ENCODE data around the gene AUTS2.

Gene AUTS2

GRCh38 chr7:70406186-70406949, 808.1 kb downstream of the AUTS2 start:
- TF ChIP-seq TAF1 (IDR thresholded peaks at IDR 0.05; ENCODE audit: low read depth, low read length), result no peak
- no peak for TF ChIP-seq POLR2A (IDR thresholded peaks at IDR 0.05; ENCODE audit: low read depth, low read length)
- TF ChIP-seq SPI1 (IDR thresholded peaks at IDR 0.05; ENCODE audit: low read depth, low read length), result no peak
- TF ChIP-seq POU2F2 (IDR thresholded peaks at IDR 0.05; ENCODE audit: low read depth, low read length), result no peak
- TF ChIP-seq POLR2AphosphoS5 (IDR thresholded peaks at IDR 0.05; ENCODE audit: low read depth, low read length), result no peak
- TF ChIP-seq PAX5 (IDR thresholded peaks at IDR 0.05; ENCODE audit: insufficient read depth, low read length, severe bottlenecking), result no peak
- DNase-seq (ENCODE audit: insufficient read length, low spot score) (no peak), FAIRE-seq (no peak)

- no peak for DNase-seq (ENCODE audit: insufficient read length, low spot score)
- peak; percentile 16 for FAIRE-seq
- TF ChIP-seq SPI1 (IDR thresholded peaks at IDR 0.05; ENCODE audit: low read depth, low read length), result no peak
- TF ChIP-seq POLR2AphosphoS5 (IDR thresholded peaks at IDR 0.05; ENCODE audit: low read depth, low read length), result no peak
- TF ChIP-seq TAF1 (IDR thresholded peaks at IDR 0.05; ENCODE audit: low read depth, low read length), result no peak
- no peak for TF ChIP-seq POLR2A (IDR thresholded peaks at IDR 0.05; ENCODE audit: low read depth, low read length)
- TF ChIP-seq POU2F2 (IDR thresholded peaks at IDR 0.05; ENCODE audit: low read depth, low read length), result no peak
- no peak for TF ChIP-seq PAX5 (IDR thresholded peaks at IDR 0.05; ENCODE audit: insufficient read depth, low read length, severe bottlenecking)
Observed at GRCh38 chr7:70406950-70407209, 808.6 kb downstream of the AUTS2 start.

- no peak for DNase-seq (ENCODE audit: insufficient read length, low spot score)
- peak; percentile 84 for FAIRE-seq
- TF ChIP-seq POLR2AphosphoS5 (IDR thresholded peaks at IDR 0.05; ENCODE audit: low read depth, low read length) (no peak), PAX5 (IDR thresholded peaks at IDR 0.05; ENCODE audit: insufficient read depth, low read length, severe bottlenecking) (no peak), SPI1 (IDR thresholded peaks at IDR 0.05; ENCODE audit: low read depth, low read length) (no peak), POLR2A (IDR thresholded peaks at IDR 0.05; ENCODE audit: low read depth, low read length) (no peak), POU2F2 (IDR thresholded peaks at IDR 0.05; ENCODE audit: low read depth, low read length) (no peak), TAF1 (IDR thresholded peaks at IDR 0.05; ENCODE audit: low read depth, low read length) (no peak)
Observed at GRCh38 chr7:70408477-70408876, 810.2 kb downstream of the AUTS2 start.

- TF ChIP-seq POU2F2 (IDR thresholded peaks at IDR 0.05; ENCODE audit: low read depth, low read length), result no peak
- TF ChIP-seq SPI1 (IDR thresholded peaks at IDR 0.05; ENCODE audit: low read depth, low read length), result no peak
- TF ChIP-seq POLR2AphosphoS5 (IDR thresholded peaks at IDR 0.05; ENCODE audit: low read depth, low read length), result no peak
- TF ChIP-seq PAX5 (IDR thresholded peaks at IDR 0.05; ENCODE audit: insufficient read depth, low read length, severe bottlenecking), result no peak
- TF ChIP-seq TAF1 (IDR thresholded peaks at IDR 0.05; ENCODE audit: low read depth, low read length), result no peak
- TF ChIP-seq POLR2A (IDR thresholded peaks at IDR 0.05; ENCODE audit: low read depth, low read length), result no peak
- DNase-seq (ENCODE audit: insufficient read length, low spot score) (no peak), FAIRE-seq (no peak)
Observed at GRCh38 chr7:70408891-70409290, 810.6 kb downstream of the AUTS2 start.

GRCh38 chr7:70410134-70410750, 812.0 kb downstream of the AUTS2 start:
- no peak for TF ChIP-seq POLR2A (IDR thresholded peaks at IDR 0.05; ENCODE audit: low read depth, low read length)
- peak; percentile 70 for TF ChIP-seq SPI1 (IDR thresholded peaks at IDR 0.05; ENCODE audit: low read depth, low read length)
- FAIRE-seq, result peak; percentile 84
- DNase-seq (ENCODE audit: insufficient read length, low spot score), result no peak

GRCh38 chr7:70414368-70414767, 816.1 kb downstream of the AUTS2 start:
- FAIRE-seq (no peak), DNase-seq (ENCODE audit: insufficient read length, low spot score) (no peak)
- TF ChIP-seq PAX5 (IDR thresholded peaks at IDR 0.05; ENCODE audit: insufficient read depth, low read length, severe bottlenecking) (no peak), TAF1 (IDR thresholded peaks at IDR 0.05; ENCODE audit: low read depth, low read length) (no peak), POU2F2 (IDR thresholded peaks at IDR 0.05; ENCODE audit: low read depth, low read length) (no peak), POLR2AphosphoS5 (IDR thresholded peaks at IDR 0.05; ENCODE audit: low read depth, low read length) (no peak), SPI1 (IDR thresholded peaks at IDR 0.05; ENCODE audit: low read depth, low read length) (no peak), POLR2A (IDR thresholded peaks at IDR 0.05; ENCODE audit: low read depth, low read length) (no peak)

GRCh38 chr7:70415179-70415972, 817.1 kb downstream of the AUTS2 start:
- FAIRE-seq (peak; percentile 93), DNase-seq (ENCODE audit: insufficient read length, low spot score) (no peak)
- TF ChIP-seq SPI1 (IDR thresholded peaks at IDR 0.05; ENCODE audit: low read depth, low read length) (no peak), PAX5 (IDR thresholded peaks at IDR 0.05; ENCODE audit: insufficient read depth, low read length, severe bottlenecking) (no peak), POLR2AphosphoS5 (IDR thresholded peaks at IDR 0.05; ENCODE audit: low read depth, low read length) (no peak), POLR2A (IDR thresholded peaks at IDR 0.05; ENCODE audit: low read depth, low read length) (no peak), TAF1 (IDR thresholded peaks at IDR 0.05; ENCODE audit: low read depth, low read length) (no peak), POU2F2 (IDR thresholded peaks at IDR 0.05; ENCODE audit: low read depth, low read length) (no peak)

- TF ChIP-seq SPI1 (IDR thresholded peaks at IDR 0.05; ENCODE audit: low read depth, low read length) (peak; percentile 47), POLR2A (IDR thresholded peaks at IDR 0.05; ENCODE audit: low read depth, low read length) (no peak), POLR2AphosphoS5 (IDR thresholded peaks at IDR 0.05; ENCODE audit: low read depth, low read length) (no peak), PAX5 (IDR thresholded peaks at IDR 0.05; ENCODE audit: insufficient read depth, low read length, severe bottlenecking) (no peak), POU2F2 (IDR thresholded peaks at IDR 0.05; ENCODE audit: low read depth, low read length) (no peak), TAF1 (IDR thresholded peaks at IDR 0.05; ENCODE audit: low read depth, low read length) (no peak)
- FAIRE-seq (peak; percentile 87), DNase-seq (ENCODE audit: insufficient read length, low spot score) (no peak)
Observed at GRCh38 chr7:70416347-70416985, 818.2 kb downstream of the AUTS2 start.

All from GM12891 (cell line).